ENCODE results near the gene ANXA4. TPM values are rescaled to one million over a fixed set of nuclear protein-coding genes. Genes with fewer than 3 reads are reported as not detected.
A peak's percentile ranks its signal among the peaks of the same experiment; 100 is the strongest.

Gene ANXA4
- total and polyA plus RNA-seq, 2 of the 13 experiments (the other 11 are each of a cell fraction or from before 2014, with no cell fraction given): 155 to 168 TPM

DNA sequence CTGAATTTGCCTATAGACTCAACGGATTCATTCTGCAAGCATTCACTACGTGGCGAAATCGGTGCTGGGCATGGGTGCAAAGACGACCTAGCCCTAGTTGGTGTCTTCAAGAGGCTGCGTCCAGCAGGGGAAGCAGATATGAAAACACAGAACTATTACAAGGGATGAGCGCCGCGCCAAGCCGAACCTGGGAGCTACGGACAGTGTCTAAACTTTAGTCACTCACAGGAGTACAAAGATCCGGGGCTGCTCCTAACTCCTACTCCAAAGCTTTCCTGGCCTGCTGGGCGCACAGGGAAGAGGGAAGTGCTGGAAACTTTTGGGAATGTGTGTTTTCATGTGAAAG is 732 bp upstream of the ANXA4 start (continued):
- TF ChIP-seq ZBTB44 (CRISPR knock-in tag; IDR thresholded peaks at IDR 0.05) (no peak), CCAR2 (optimal IDR thresholded peaks at IDR 0.05; ENCODE audit: low read depth, low read length) (peak; percentile 30), SUZ12 (IDR thresholded peaks at IDR 0.05; ENCODE audit: low read depth, low read length) (no peak), XRCC5 (optimal IDR thresholded peaks at IDR 0.05; ENCODE audit: low read length) (peak; percentile 66), ZNF7 (CRISPR knock-in tag; IDR thresholded peaks at IDR 0.05) (no peak), HOXD1 (CRISPR knock-in tag; IDR thresholded peaks at IDR 0.05) (0 out of 2 replicates have a peak, but pooled peaks have one; percentile 13), ZNF773 (CRISPR knock-in tag; IDR thresholded peaks at IDR 0.05; ENCODE audit: borderline replicate concordance) (peak; percentile 7; the same call in 1 of the 2 replicates), EP300 (IDR thresholded peaks at IDR 0.05; ENCODE audit: low read depth in 2 of 2, low read length in 2 of 2) (no peak), EP300 (CRISPR knock-in tag; IDR thresholded peaks at IDR 0.05; ENCODE audit: borderline replicate concordance) (no peak), MED1 (CRISPR knock-in tag; IDR thresholded peaks at IDR 0.05) (0 out of 2 replicates have a peak, but pooled peaks have one; percentile 6), ZNF30 (CRISPR knock-in tag; IDR thresholded peaks at IDR 0.05) (peak; percentile 7; the same call in 1 of the 2 replicates), HNRNPLL (IDR thresholded peaks at IDR 0.05; ENCODE audit: low read depth, low read length, poor library complexity, severe bottlenecking) (no peak), KDM5A (IDR thresholded peaks at IDR 0.05; ENCODE audit: borderline replicate concordance, low read length) (peak; percentile 37; the same call in 1 of the 2 replicates), AGO1 (IDR thresholded peaks at IDR 0.05; ENCODE audit: low read depth, low read length, poor library complexity, severe bottlenecking) (no peak), ZBTB33 (CRISPR knock-in tag; IDR thresholded peaks at IDR 0.05) (peak; percentile 66; the same call in 1 of the 2 replicates), HMGXB4 (CRISPR knock-in tag; IDR thresholded peaks at IDR 0.05; ENCODE audit: borderline replicate concordance in 1 of 2, low read depth in 1 of 2) (no peak), NONO (IDR thresholded peaks at IDR 0.05) (no peak), NONO (CRISPR knock-in tag; conservative IDR thresholded peaks at IDR 0.05) (peak; percentile 11; the same call in 1 of the 2 replicates), ZSCAN31 (CRISPR knock-in tag; IDR thresholded peaks at IDR 0.05; ENCODE audit: low read depth) (peak; percentile 19; the same call in 1 of the 2 replicates)
- TF ChIP-seq, protein P1, sequence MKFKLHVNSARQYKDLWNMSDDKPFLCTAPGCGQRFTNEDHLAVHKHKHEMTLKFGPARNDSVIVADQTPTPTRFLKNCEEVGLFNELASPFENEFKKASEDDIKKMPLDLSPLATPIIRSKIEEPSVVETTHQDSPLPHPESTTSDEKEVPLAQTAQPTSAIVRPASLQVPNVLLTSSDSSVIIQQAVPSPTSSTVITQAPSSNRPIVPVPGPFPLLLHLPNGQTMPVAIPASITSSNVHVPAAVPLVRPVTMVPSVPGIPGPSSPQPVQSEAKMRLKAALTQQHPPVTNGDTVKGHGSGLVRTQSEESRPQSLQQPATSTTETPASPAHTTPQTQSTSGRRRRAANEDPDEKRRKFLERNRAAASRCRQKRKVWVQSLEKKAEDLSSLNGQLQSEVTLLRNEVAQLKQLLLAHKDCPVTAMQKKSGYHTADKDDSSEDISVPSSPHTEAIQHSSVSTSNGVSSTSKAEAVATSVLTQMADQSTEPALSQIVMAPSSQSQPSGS (CRISPR knock-in tag; IDR thresholded peaks at IDR 0.05): peak; percentile 42; the same call in 1 of the 2 replicates
- TF ChIP-seq, protein P2, sequence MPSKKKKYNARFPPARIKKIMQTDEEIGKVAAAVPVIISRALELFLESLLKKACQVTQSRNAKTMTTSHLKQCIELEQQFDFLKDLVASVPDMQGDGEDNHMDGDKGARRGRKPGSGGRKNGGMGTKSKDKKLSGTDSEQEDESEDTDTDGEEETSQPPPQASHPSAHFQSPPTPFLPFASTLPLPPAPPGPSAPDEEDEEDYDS (CRISPR knock-in tag; IDR thresholded peaks at IDR 0.05): peak; percentile 20; the same call in 1 of the 2 replicates
- TF ChIP-seq, protein P3, sequence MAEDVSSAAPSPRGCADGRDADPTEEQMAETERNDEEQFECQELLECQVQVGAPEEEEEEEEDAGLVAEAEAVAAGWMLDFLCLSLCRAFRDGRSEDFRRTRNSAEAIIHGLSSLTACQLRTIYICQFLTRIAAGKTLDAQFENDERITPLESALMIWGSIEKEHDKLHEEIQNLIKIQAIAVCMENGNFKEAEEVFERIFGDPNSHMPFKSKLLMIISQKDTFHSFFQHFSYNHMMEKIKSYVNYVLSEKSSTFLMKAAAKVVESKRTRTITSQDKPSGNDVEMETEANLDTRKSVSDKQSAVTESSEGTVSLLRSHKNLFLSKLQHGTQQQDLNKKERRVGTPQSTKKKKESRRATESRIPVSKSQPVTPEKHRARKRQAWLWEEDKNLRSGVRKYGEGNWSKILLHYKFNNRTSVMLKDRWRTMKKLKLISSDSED (CRISPR knock-in tag; IDR thresholded peaks at IDR 0.05): 0 out of 2 replicates have a peak, but pooled peaks have one; percentile 10

Data from HepG2 (cell line).